ENCODE data around the gene CLDN24. TPM values are rescaled to one million over a fixed set of nuclear protein-coding genes. Genes with fewer than 3 reads are reported as not detected.

The CLDN24 gene
- total and polyA plus RNA-seq, 5 donors from 2014 or later = not detected

GRCh38 chr4:183352546-183352945, 30.3 kb upstream of the CLDN24 start:
- peaks cover 4% of the 10 kb centered on the region for H3K27me3 Mint-ChIP-seq
- Histone ChIP-seq H3K36me3 (ENCODE audit: control insufficient read depth, insufficient read depth, low read length) (no peaks in the 10 kb centered on the region), H3K27ac (ENCODE audit: insufficient read depth, low read length, poor library complexity, severe bottlenecking) (no peak overlapping the region), H3K4me1 (ENCODE audit: control insufficient read depth, insufficient read depth, low read length, poor library complexity, severe bottlenecking) (no peaks in the 10 kb centered on the region), H3K9me3 (ENCODE audit: control insufficient read depth in 2 of 2, low read length in 2 of 2) (no peaks in the 10 kb centered on the region), H3K4me3 (ENCODE audit: low read depth, low read length) (no peak overlapping the region), H3K27me3 (ENCODE audit: control insufficient read depth, insufficient read depth, low read length) (no peaks in the 10 kb centered on the region)
- DNase-seq = no peak
- H3K4me3 Mint-ChIP-seq = no peak overlapping the region
- peaks cover 0 to 3% (median 0%) of the 10 kb centered on the region in 4 donors for H3K4me1 Mint-ChIP-seq
- H3K27ac Mint-ChIP-seq = no peak overlapping the region
- H3K9me3 Mint-ChIP-seq = peaks cover 0 to 2% (median 0%) of the 10 kb centered on the region in 7 donors
- peaks cover 5% of the 10 kb centered on the region for H3K36me3 Mint-ChIP-seq
- ATAC-seq (ENCODE audit: low read depth in 2 of 2) = no peak

- H3K4me3 Mint-ChIP-seq = no peak overlapping the region
- H3K36me3 ChIP-seq (ENCODE audit: control insufficient read depth, insufficient read depth, low read length) = no peaks in the 10 kb centered on the region
- no peaks in the 10 kb centered on the region for H3K4me1 ChIP-seq (ENCODE audit: control insufficient read depth, insufficient read depth, low read length, poor library complexity, severe bottlenecking)
- DNase-seq (no peak), ATAC-seq (ENCODE audit: low read depth in 2 of 2) (no peak)
- H3K27me3 ChIP-seq (ENCODE audit: control insufficient read depth, insufficient read depth, low read length) = no peaks in the 10 kb centered on the region
- peaks cover 0 to 2% (median 0%) of the 10 kb centered on the region in 7 donors for H3K9me3 Mint-ChIP-seq
- no peak overlapping the region for H3K27ac Mint-ChIP-seq
- peaks cover 5% of the 10 kb centered on the region for H3K36me3 Mint-ChIP-seq
- peaks cover 0 to 3% (median 0%) of the 10 kb centered on the region in 4 donors for H3K4me1 Mint-ChIP-seq
- no peaks in the 10 kb centered on the region for H3K27me3 Mint-ChIP-seq
- H3K9me3 ChIP-seq (ENCODE audit: control insufficient read depth in 2 of 2, low read length in 2 of 2) = no peaks in the 10 kb centered on the region
- no peak overlapping the region for H3K4me3 ChIP-seq (ENCODE audit: low read depth, low read length)
- no peak overlapping the region for H3K27ac ChIP-seq (ENCODE audit: insufficient read depth, low read length, poor library complexity, severe bottlenecking)
These were observed 28.3 kb upstream of the CLDN24 start for GRCh38 chr4:183350317-183351071.

- Histone ChIP-seq H3K4me3 (ENCODE audit: low read depth, low read length) (no peak overlapping the region), H3K36me3 (ENCODE audit: control insufficient read depth, insufficient read depth, low read length) (no peaks in the 10 kb centered on the region), H3K27me3 (ENCODE audit: control insufficient read depth, insufficient read depth, low read length) (no peaks in the 10 kb centered on the region), H3K4me1 (ENCODE audit: control insufficient read depth, insufficient read depth, low read length, poor library complexity, severe bottlenecking) (no peaks in the 10 kb centered on the region), H3K27ac (ENCODE audit: insufficient read depth, low read length, poor library complexity, severe bottlenecking) (no peak overlapping the region), H3K9me3 (ENCODE audit: control insufficient read depth in 2 of 2, low read length in 2 of 2) (no peaks in the 10 kb centered on the region)
- no peak for ATAC-seq (ENCODE audit: low read depth in 2 of 2)
- Mint-ChIP-seq H3K4me3 (no peak overlapping the region), H3K27me3 (peaks cover 5% of the 10 kb centered on the region), H3K36me3 (peaks cover 5% of the 10 kb centered on the region), H3K9me3 (peaks cover 0 to 2% (median 0%) of the 10 kb centered on the region in 7 donors), H3K27ac (no peak overlapping the region), H3K4me1 (peaks cover 0 to 3% (median 0%) of the 10 kb centered on the region in 4 donors)
- DNase-seq = no peak
These were observed 27.4 kb upstream of the CLDN24 start for GRCh38 chr4:183349673-183350072.

GRCh38 chr4:183348706-183349659, 26.8 kb upstream of the CLDN24 start:
- no peak overlapping the region for H3K27ac Mint-ChIP-seq
- peaks cover 5% of the 10 kb centered on the region for H3K36me3 Mint-ChIP-seq
- H3K4me3 ChIP-seq (ENCODE audit: low read depth, low read length) = no peak overlapping the region
- H3K4me1 Mint-ChIP-seq = peaks cover 0 to 3% (median 0%) of the 10 kb centered on the region in 4 donors
- H3K27me3 Mint-ChIP-seq = peaks cover 8% of the 10 kb centered on the region
- no peaks in the 10 kb centered on the region for H3K9me3 ChIP-seq (ENCODE audit: control insufficient read depth in 2 of 2, low read length in 2 of 2)
- H3K27ac ChIP-seq (ENCODE audit: insufficient read depth, low read length, poor library complexity, severe bottlenecking) = no peak overlapping the region
- no peaks in the 10 kb centered on the region for H3K36me3 ChIP-seq (ENCODE audit: control insufficient read depth, insufficient read depth, low read length)
- no peaks in the 10 kb centered on the region for H3K27me3 ChIP-seq (ENCODE audit: control insufficient read depth, insufficient read depth, low read length)
- peak in 1 of 3 donors; percentile 63 for DNase-seq
- H3K9me3 Mint-ChIP-seq = peaks cover 0 to 2% (median 0%) of the 10 kb centered on the region in 7 donors
- no peak overlapping the region for H3K4me3 Mint-ChIP-seq
- H3K4me1 ChIP-seq (ENCODE audit: control insufficient read depth, insufficient read depth, low read length, poor library complexity, severe bottlenecking) = no peaks in the 10 kb centered on the region
- peak in 1 of 2 donors; percentile 50 for ATAC-seq (ENCODE audit: low read depth in 2 of 2)

- no peak for ATAC-seq (ENCODE audit: low read depth in 2 of 2)
- no peak overlapping the region for H3K4me3 Mint-ChIP-seq
- no peaks in the 10 kb centered on the region for H3K27me3 ChIP-seq (ENCODE audit: control insufficient read depth, insufficient read depth, low read length)
- H3K9me3 Mint-ChIP-seq = peaks cover 0 to 2% (median 0%) of the 10 kb centered on the region in 7 donors
- peaks cover 8% of the 10 kb centered on the region for H3K27me3 Mint-ChIP-seq
- H3K9me3 ChIP-seq (ENCODE audit: control insufficient read depth in 2 of 2, low read length in 2 of 2) = no peaks in the 10 kb centered on the region
- no peak overlapping the region for H3K27ac Mint-ChIP-seq
- peaks cover 0 to 3% (median under 1%) of the 10 kb centered on the region in 4 donors for H3K4me1 Mint-ChIP-seq
- H3K4me3 ChIP-seq (ENCODE audit: low read depth, low read length) = no peak overlapping the region
- DNase-seq = no peak
- peaks cover 5% of the 10 kb centered on the region for H3K36me3 Mint-ChIP-seq
- no peak overlapping the region for H3K27ac ChIP-seq (ENCODE audit: insufficient read depth, low read length, poor library complexity, severe bottlenecking)
- no peaks in the 10 kb centered on the region for H3K4me1 ChIP-seq (ENCODE audit: control insufficient read depth, insufficient read depth, low read length, poor library complexity, severe bottlenecking)
- H3K36me3 ChIP-seq (ENCODE audit: control insufficient read depth, insufficient read depth, low read length) = no peaks in the 10 kb centered on the region
These were observed 25.9 kb upstream of the CLDN24 start for GRCh38 chr4:183348136-183348535.

GRCh38 chr4:183347566-183347965, 25.3 kb upstream of the CLDN24 start:
- Mint-ChIP-seq H3K4me1 (peaks cover 0 to 3% (median 1%) of the 10 kb centered on the region in 4 donors), H3K9me3 (peaks cover 0 to 2% (median 0%) of the 10 kb centered on the region in 7 donors), H3K27me3 (peaks cover 8% of the 10 kb centered on the region), H3K27ac (no peak overlapping the region), H3K36me3 (peaks cover 5% of the 10 kb centered on the region), H3K4me3 (no peak overlapping the region)
- no peaks in the 10 kb centered on the region for H3K4me1 ChIP-seq (ENCODE audit: control insufficient read depth, insufficient read depth, low read length, poor library complexity, severe bottlenecking)
- H3K36me3 ChIP-seq (ENCODE audit: control insufficient read depth, insufficient read depth, low read length) = no peaks in the 10 kb centered on the region
- no peak for DNase-seq
- no peaks in the 10 kb centered on the region for H3K9me3 ChIP-seq (ENCODE audit: control insufficient read depth in 2 of 2, low read length in 2 of 2)
- ATAC-seq (ENCODE audit: low read depth in 2 of 2) = no peak
- H3K4me3 ChIP-seq (ENCODE audit: low read depth, low read length) = no peak overlapping the region
- H3K27ac ChIP-seq (ENCODE audit: insufficient read depth, low read length, poor library complexity, severe bottlenecking) = no peak overlapping the region
- no peaks in the 10 kb centered on the region for H3K27me3 ChIP-seq (ENCODE audit: control insufficient read depth, insufficient read depth, low read length)

GRCh38 chr4:183347146-183347545, 24.9 kb upstream of the CLDN24 start:
- peaks cover 0 to 2% (median 0%) of the 10 kb centered on the region in 7 donors for H3K9me3 Mint-ChIP-seq
- DNase-seq (no peak), ATAC-seq (ENCODE audit: low read depth in 2 of 2) (no peak)
- Histone ChIP-seq H3K27ac (ENCODE audit: insufficient read depth, low read length, poor library complexity, severe bottlenecking) (no peak overlapping the region), H3K36me3 (ENCODE audit: control insufficient read depth, insufficient read depth, low read length) (no peaks in the 10 kb centered on the region), H3K27me3 (ENCODE audit: control insufficient read depth, insufficient read depth, low read length) (no peaks in the 10 kb centered on the region), H3K9me3 (ENCODE audit: control insufficient read depth in 2 of 2, low read length in 2 of 2) (no peaks in the 10 kb centered on the region), H3K4me3 (ENCODE audit: low read depth, low read length) (no peak overlapping the region), H3K4me1 (ENCODE audit: control insufficient read depth, insufficient read depth, low read length, poor library complexity, severe bottlenecking) (no peaks in the 10 kb centered on the region)
- H3K4me1 Mint-ChIP-seq = peaks cover 0 to 3% (median 1%) of the 10 kb centered on the region in 4 donors
- H3K36me3 Mint-ChIP-seq = peaks cover 5% of the 10 kb centered on the region
- no peak overlapping the region for H3K27ac Mint-ChIP-seq
- H3K4me3 Mint-ChIP-seq = no peak overlapping the region
- peaks cover 8% of the 10 kb centered on the region for H3K27me3 Mint-ChIP-seq

Measured in CD4-positive, CD25-positive, alpha-beta regulatory T cell (primary cell).